A549 (cell line): ENCODE results near the gene GAMT.

Source experiments
- CEBPB ChIP-seq, 2 experiments: fragments of >200 bp in 1 of 2; sonication (Bioruptor Twin) in 1 of 2; formaldehyde crosslinking in 1 of 2; IDR thresholded peaks; 2 replicates each; pipeline ENCODE4 v1.6.1; 2012 to 2016
- CTCF ChIP-seq: fragments of >200 bp; sonication (Bioruptor Twin); formaldehyde crosslinking; IDR thresholded peaks from 3 replicates; pipeline ENCODE4 v1.5.1; 2016
- ELK1 ChIP-seq: fragments of 150-350 bp; IDR thresholded peaks from 2 replicates; pipeline ENCODE4 v1.6.1; 2014; ENCODE audit warnings: low read depth, mild to moderate bottlenecking, low read length
- EP300 ChIP-seq, 2 experiments: fragments of >200 bp; sonication (Bioruptor Twin); formaldehyde crosslinking; IDR thresholded peaks; 2 replicates in 1 of 2; 3 replicates in 1 of 2; pipeline ENCODE4 v1.6.1; 2016 to 2017
- POLR2A ChIP-seq: IDR thresholded peaks from 2 replicates; pipeline ENCODE4 v1.6.1; 2012; ENCODE audit warnings: mild to moderate bottlenecking, low read length
- SMC3 ChIP-seq: fragments of >200 bp; sonication (Bioruptor Twin); formaldehyde crosslinking; IDR thresholded peaks from 3 replicates; pipeline ENCODE4 v1.6.1; 2018; ENCODE audit warnings: inconsistent platforms
- TF ChIP-seq, protein P1 (sequence below): fragments of 450-650 bp; IDR thresholded peaks from 2 replicates; pipeline ENCODE4 v1.6.1; 2014; ENCODE audit warnings: antibody characterized with exemption

GRCh38 chr19:1383017-1383311 lies 18.4 kb downstream of the GAMT start:
- no peak for TF ChIP-seq POLR2A
- no peak for TF ChIP-seq CTCF
- TF ChIP-seq, protein P1, sequence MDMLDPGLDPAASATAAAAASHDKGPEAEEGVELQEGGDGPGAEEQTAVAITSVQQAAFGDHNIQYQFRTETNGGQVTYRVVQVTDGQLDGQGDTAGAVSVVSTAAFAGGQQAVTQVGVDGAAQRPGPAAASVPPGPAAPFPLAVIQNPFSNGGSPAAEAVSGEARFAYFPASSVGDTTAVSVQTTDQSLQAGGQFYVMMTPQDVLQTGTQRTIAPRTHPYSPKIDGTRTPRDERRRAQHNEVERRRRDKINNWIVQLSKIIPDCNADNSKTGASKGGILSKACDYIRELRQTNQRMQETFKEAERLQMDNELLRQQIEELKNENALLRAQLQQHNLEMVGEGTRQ = no peak
- TF ChIP-seq CEBPB (IDR thresholded peaks at IDR 0.05) = no peak
- TF ChIP-seq ELK1 = no peak
- TF ChIP-seq SMC3 = no peak
- no peak for TF ChIP-seq EP300 (IDR thresholded peaks at IDR 0.05)
